Jurkat, Clone E6-1 (cell line): ENCODE results near the gene CHRM1.

ENCODE experiments used
- DNase-seq: peaks from one replicate; pipeline ENCODE4 v3.0.0-alpha.2; 2011; ENCODE audit warnings: low read depth, low spot score
- H3K4me3 ChIP-seq: 2 replicates; pipeline ENCODE4 v1.5.1; 2011; ENCODE audit warnings: mild to moderate bottlenecking, low read length, control low read depth, moderate library complexity

The CHRM1 gene

GRCh38 chr11:62910141-62910882, 10.9 kb downstream of the CHRM1 start:
- H3K4me3 ChIP-seq: no peak overlapping the region
- no peak for DNase-seq

GRCh38 chr11:62909107-62909894, 11.9 kb downstream of the CHRM1 start:
- DNase-seq: no peak
- H3K4me3 ChIP-seq: no peak overlapping the region

GRCh38 chr11:62908468-62909072, 12.6 kb downstream of the CHRM1 start:
- DNase-seq: no peak

GRCh38 chr11:62905927-62906531, 15.1 kb downstream of the CHRM1 start:
- no peak overlapping the region for H3K4me3 ChIP-seq
- DNase-seq: peak; percentile 67

More at GRCh38 chr11:62908468-62909072, 12.6 kb downstream of the CHRM1 start:
- no peak overlapping the region for H3K4me3 ChIP-seq

- no peak overlapping the region for H3K4me3 ChIP-seq
Measured at GRCh38 chr11:62905296-62905695, 15.9 kb downstream of the CHRM1 start.

GRCh38 chr11:62902932-62903331, 18.2 kb downstream of the CHRM1 start:
- H3K4me3 ChIP-seq: no peak overlapping the region
- DNase-seq: no peak

More at GRCh38 chr11:62905296-62905695, 15.9 kb downstream of the CHRM1 start:
- no peak for DNase-seq

GRCh38 chr11:62898027-62898426, 23.1 kb downstream of the CHRM1 start:
- no peak overlapping the region for H3K4me3 ChIP-seq
- DNase-seq: no peak

- no peak overlapping the region for H3K4me3 ChIP-seq
- no peak for DNase-seq
Measured at GRCh38 chr11:62897311-62897710, 23.9 kb downstream of the CHRM1 start.

GRCh38 chr11:62896049-62896448, 25.1 kb downstream of the CHRM1 start:
- no peak for DNase-seq
- H3K4me3 ChIP-seq: no peak overlapping the region

GRCh38 chr11:62895501-62895900, 25.7 kb downstream of the CHRM1 start:
- H3K4me3 ChIP-seq: no peak overlapping the region
- no peak for DNase-seq

- H3K4me3 ChIP-seq: no peak overlapping the region
- no peak for DNase-seq
Measured at GRCh38 chr11:62892077-62892922, 28.9 kb downstream of the CHRM1 start.

GRCh38 chr11:62889484-62890437, 31.4 kb downstream of the CHRM1 start:
- DNase-seq: no peak
- no peak overlapping the region for H3K4me3 ChIP-seq

- no peak for DNase-seq
- H3K4me3 ChIP-seq: no peak overlapping the region
Measured at GRCh38 chr11:62889126-62889483, 32.1 kb downstream of the CHRM1 start.

- DNase-seq: no peak
- H3K4me3 ChIP-seq: no peak overlapping the region
Measured at GRCh38 chr11:62888406-62888805, 32.8 kb downstream of the CHRM1 start.

GRCh38 chr11:62885137-62885750, 35.9 kb downstream of the CHRM1 start:
- no peak for DNase-seq
- no peak overlapping the region for H3K4me3 ChIP-seq

- H3K4me3 ChIP-seq: no peak overlapping the region
- no peak for DNase-seq
Measured at GRCh38 chr11:62883673-62884072, 37.5 kb downstream of the CHRM1 start.

GRCh38 chr11:62882788-62883501, 38.2 kb downstream of the CHRM1 start:
- H3K4me3 ChIP-seq: peak overlapping the region; percentile 96
- no peak for DNase-seq
